Lower leg skin (tissue), 3 donors: Measurements from ENCODE around the gene PLA2G4A.

Source experiments
- POLR2A ChIP-seq, 2 donors: fragments of 450-650 bp; IDR thresholded peaks; one replicate each; pipeline ENCODE4 v1.6.1; 2016 to 2017; ENCODE audit warnings: antibody characterized with exemption in 2 of 2, mild to moderate bottlenecking in 1 of 2, moderate library complexity in 1 of 2
- TF ChIP-seq, protein P1 (sequence below), 3 donors: fragments of 450-650 bp; IDR thresholded peaks; one replicate each; pipeline ENCODE4 v1.5.1; 2016; ENCODE audit warnings: antibody characterized with exemption in 3 of 3, mild to moderate bottlenecking in 3 of 3, moderate library complexity in 2 of 3

- TF ChIP-seq, protein P1, sequence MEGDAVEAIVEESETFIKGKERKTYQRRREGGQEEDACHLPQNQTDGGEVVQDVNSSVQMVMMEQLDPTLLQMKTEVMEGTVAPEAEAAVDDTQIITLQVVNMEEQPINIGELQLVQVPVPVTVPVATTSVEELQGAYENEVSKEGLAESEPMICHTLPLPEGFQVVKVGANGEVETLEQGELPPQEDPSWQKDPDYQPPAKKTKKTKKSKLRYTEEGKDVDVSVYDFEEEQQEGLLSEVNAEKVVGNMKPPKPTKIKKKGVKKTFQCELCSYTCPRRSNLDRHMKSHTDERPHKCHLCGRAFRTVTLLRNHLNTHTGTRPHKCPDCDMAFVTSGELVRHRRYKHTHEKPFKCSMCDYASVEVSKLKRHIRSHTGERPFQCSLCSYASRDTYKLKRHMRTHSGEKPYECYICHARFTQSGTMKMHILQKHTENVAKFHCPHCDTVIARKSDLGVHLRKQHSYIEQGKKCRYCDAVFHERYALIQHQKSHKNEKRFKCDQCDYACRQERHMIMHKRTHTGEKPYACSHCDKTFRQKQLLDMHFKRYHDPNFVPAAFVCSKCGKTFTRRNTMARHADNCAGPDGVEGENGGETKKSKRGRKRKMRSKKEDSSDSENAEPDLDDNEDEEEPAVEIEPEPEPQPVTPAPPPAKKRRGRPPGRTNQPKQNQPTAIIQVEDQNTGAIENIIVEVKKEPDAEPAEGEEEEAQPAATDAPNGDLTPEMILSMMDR (IDR thresholded peaks at IDR 0.05): no peak
- no peak for TF ChIP-seq POLR2A (IDR thresholded peaks at IDR 0.05)
Measured at GRCh38 chr1:186878356-186878755, 49.6 kb downstream of the PLA2G4A start.
